Measurements from ENCODE around the gene CTSV.
"Not testable (repeated sequence)": the region's sequence is repeated elsewhere in the genome, so short reads cannot be mapped to it uniquely, and the experiment has no call there.

CTSV gene

GRCh38 chr9:97039514-97039860 is 545 bp upstream of the CTSV start:
- DNase-seq: peak; percentile 31

DNA sequence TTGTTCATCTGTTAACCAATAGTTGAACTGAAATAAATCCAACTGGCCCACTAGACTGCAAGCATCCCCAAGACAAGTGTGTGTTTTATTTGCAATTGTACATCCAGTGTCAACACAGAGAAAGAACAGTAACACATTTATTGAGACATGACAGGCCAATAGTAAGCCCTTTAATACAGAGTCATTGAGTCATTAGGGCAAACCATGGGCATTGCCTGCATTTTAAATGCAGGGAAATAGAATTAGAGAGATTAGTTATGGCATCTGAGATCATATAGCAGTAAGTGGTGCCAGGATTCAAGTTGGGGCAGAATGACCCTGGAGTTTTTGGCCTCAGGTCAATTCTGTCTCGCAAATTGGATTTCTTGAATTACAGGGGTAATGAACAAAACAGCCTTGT is 15.4 kb downstream of the CTSV start:
- not testable (repeated sequence) for DNase-seq

DNA sequence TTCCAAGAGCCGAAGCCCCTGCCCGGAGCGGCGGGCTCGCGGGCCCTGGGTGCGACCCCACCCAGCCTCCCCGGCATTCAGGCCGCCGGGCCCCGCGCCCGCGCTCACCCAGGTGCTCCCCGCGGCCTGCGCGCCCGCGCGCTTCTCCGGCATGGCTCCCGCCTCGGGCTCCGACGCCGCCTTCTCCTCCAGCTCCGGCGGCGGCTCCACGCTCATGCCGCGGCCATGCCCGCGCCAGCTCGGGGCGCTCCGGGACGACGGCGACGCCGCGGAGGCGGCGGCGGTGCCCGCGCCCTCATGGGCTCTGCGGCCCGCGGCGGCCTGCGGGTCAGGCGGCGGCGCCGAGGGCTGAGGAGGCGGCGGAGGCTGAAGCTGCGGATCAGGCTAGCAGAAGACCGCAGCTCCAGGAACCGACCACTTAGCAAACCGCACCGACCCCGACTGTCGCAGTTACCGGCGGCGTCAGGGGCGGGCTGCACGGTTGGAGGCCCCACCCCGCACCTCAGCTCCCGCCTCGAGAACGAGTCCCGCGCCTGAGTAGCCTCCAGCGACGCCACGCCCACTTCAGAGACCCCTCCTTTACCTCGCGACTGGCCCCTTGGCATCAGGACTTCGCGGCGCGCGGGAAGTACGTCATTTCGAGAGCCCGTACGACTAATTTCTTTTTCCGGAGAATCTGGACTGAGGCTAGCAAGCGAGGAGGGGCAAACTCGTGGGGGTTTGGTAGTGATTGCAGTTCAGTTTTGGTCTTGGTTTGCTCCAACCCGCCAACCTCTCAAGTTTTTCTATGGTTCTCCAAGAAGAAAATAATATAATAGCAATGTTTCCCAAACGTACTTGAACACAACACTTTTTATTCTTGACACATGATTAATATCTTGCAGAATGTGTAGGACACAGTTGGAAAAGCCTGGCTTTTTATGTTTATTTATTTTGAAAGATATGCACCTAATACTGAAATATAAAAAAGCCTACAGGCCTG is 25.5 kb downstream of the CTSV start:
- DNase-seq: peak; percentile 88

GRCh38 chr9:97012617-97013016 is 26.3 kb downstream of the CTSV start:
- not testable (repeated sequence) for DNase-seq

GRCh38 chr9:97002195-97002594 is 36.7 kb downstream of the CTSV start:
- not testable (repeated sequence) for DNase-seq

- DNase-seq: not testable (repeated sequence)
Measured at GRCh38 chr9:97001338-97001737, 37.6 kb downstream of the CTSV start.

- not testable (repeated sequence) for DNase-seq
Measured at GRCh38 chr9:97000139-97000787, 38.7 kb downstream of the CTSV start.

DNA sequence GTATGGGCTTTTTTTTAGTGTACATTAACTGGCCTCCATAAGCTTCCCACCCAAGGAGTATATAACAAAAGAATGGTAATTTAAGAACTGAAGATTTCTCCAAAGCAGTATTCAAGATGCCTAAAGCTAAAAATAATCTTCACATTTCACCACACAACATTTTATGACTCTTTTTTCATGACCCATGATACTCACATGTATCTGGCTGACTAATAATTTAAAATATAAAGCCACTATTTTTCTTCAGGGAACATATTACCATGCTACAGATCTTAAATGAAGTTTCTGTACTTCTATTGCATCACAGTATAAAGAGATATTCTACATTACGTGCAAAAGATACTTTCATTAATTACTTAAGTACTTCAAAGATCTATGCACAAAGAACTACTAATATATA is 39.2 kb downstream of the CTSV start:
- not testable (repeated sequence) for DNase-seq

DNA sequence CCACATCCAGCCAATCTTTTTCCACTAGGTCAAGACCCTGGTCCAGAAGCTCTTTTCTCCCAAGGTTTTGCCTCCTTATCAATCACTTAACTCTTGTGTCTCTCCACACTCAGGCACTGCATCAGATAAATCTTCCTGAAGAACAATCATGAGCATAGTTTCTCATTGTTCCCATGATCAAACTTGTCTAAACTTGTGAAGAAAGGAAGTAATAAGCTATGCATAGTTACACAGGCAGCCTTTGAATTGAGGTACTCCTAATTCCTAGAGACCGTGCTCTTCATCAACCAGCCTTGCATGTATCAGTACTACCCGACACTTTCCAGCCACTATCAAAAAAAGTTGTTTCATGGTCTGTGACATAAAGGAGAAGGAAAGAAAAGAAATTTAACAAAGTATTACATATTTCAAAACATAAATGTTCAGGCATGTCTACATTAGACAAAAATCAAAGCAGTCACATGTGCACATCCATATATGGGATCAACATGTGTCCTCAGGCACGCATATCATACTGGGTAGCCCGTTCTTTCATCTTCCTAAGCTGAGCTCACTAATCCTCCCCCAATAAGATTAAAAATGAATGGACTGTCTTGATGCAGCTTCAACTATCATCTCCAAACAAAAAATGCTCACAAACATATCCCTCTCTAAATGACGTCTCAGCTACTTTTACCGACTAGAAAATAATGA is 41.8 kb downstream of the CTSV start:
- not testable (repeated sequence) for DNase-seq

DNA sequence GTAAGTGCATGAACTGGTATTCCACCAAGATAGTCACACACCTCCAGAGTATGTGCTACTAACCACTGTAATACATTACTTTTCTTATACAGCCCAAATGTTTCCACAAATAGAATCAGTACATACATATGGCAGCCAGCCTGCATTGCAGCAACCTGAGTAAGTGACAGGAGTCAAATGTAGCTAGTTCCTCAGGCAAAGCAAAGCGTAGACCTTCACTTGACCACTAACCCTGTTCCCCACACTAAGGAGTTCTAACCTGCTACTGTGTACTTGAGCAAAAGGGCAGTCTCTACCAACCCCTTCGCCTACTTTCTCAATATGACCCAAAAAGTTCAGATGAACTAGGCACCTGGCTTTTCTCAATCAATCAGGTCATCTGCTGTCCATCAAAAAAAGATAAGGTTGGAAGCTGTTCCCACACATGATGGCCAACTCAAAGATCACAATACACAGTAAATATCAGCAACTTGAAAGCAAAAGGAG is 44.4 kb downstream of the CTSV start:
- DNase-seq: not testable (repeated sequence)

DNA sequence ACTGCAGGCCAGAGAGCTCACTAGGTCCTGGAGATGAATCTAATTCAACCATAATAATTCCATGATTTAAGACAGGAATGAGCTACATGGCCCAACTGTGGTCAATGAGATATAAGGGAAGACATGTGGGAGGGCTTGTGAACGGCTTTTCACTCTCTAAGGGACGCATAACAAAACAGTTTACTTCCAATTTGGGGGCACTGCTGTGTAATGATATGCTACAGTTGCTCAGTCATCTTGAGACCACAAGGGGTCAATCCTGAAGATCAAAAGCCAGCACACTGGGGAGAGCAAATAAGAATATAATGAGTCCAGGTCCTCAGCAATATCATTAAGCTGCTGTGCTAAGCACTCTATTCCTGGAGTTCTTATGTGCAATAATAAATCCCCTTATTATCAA is 46.6 kb downstream of the CTSV start:
- not testable (repeated sequence) for DNase-seq

- not testable (repeated sequence) for DNase-seq
Measured at GRCh38 chr9:96989747-96990318, 49.1 kb downstream of the CTSV start.

DNA sequence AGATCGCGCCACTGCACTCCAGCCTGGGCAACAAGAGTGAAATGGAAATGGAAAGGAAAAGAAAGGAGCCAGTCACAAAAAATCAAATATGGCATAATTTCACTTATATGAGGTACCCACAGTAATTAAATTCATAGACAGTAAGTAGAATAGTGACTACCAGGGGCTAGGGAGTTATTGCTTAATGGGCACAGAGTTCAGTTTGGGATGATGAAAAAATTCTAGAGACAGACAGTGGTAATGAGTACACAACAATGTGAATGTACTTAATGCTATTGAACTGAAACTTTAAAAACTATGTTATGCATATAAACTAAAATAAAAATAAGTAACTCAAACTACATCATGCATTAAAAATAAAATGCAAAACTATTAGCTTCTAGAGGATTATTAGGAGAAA is 54.1 kb downstream of the CTSV start:
- not testable (repeated sequence) for DNase-seq

- DNase-seq: not testable (repeated sequence)
Measured at GRCh38 chr9:96984139-96984538, 54.8 kb downstream of the CTSV start.

DNA sequence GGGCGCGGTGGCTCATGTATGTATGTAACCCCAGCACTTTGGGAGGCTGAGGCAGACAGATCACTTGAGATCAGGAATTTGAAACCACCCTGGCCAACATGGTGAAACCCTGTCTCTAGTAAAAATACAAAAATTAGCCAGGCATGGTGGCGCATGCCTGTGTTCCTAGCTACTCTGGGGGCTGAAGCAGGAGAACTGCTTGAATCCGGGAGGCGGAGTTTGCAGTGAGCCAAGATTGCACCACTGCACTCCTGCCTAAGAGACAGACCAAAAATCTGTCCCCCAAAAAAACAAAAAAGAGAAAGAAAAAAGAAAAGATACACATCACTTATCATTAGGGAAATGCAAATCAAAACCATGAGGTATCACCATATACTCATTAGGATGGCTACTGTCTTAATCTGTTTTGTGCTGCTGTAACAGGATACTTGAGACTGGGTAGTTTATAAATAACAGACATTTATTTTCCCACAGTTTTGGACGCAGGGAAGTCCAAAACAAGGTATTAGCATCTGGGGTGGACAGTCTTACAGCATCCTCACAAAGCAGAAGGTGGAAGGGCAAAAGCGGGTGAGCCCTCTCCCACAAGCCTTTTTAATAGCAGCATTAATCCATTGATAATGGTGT is 55.3 kb downstream of the CTSV start:
- DNase-seq: not testable (repeated sequence)

Data from femur (tissue), 1 donor.